Fibroblast of mammary gland (primary cell): ENCODE measurements around the gene ST3GAL3.
A peak's percentile ranks its signal among the peaks of the same experiment; 100 is the strongest.

ENCODE experiments used
- DNase-seq: peaks from one replicate; pipeline ENCODE4 v3.0.0-alpha.2; 2010; ENCODE audit warnings: low read depth
- H3K4me3 ChIP-seq: 2 replicates; pipeline ENCODE4 v1.5.1; 2011; ENCODE audit warnings: low read depth, mild to moderate bottlenecking, low read length, moderate library complexity; ENCODE audit not compliant: control insufficient read depth
- TF ChIP-seq, protein P1 (sequence below): conservative IDR thresholded peaks from 2 replicates; pipeline ENCODE4 v1.5.1; 2011; ENCODE audit warnings: low read depth, low read length, inconsistent platforms; ENCODE audit not compliant: control insufficient read depth, insufficient read depth

The ST3GAL3 gene

DNA sequence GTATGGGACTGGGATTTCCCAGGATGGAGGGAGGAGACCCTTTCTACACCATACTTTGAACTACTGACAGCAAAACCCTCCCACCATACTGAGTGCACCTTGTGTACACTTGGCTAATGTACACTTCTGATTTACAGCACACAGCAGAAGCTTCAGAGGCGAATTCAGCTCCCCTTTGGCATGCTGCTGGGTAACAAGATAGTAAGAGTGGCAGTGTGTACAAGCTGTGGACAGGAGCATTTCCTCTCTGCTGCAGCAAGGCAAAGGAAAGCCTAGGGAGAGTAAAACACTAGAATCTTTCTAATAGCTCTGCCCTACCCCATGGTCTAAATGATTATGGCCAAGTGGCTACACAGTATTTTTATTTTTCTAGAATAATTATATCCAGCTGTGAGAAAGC lies 142.3 kb downstream of the ST3GAL3 start:
- TF ChIP-seq, protein P1, sequence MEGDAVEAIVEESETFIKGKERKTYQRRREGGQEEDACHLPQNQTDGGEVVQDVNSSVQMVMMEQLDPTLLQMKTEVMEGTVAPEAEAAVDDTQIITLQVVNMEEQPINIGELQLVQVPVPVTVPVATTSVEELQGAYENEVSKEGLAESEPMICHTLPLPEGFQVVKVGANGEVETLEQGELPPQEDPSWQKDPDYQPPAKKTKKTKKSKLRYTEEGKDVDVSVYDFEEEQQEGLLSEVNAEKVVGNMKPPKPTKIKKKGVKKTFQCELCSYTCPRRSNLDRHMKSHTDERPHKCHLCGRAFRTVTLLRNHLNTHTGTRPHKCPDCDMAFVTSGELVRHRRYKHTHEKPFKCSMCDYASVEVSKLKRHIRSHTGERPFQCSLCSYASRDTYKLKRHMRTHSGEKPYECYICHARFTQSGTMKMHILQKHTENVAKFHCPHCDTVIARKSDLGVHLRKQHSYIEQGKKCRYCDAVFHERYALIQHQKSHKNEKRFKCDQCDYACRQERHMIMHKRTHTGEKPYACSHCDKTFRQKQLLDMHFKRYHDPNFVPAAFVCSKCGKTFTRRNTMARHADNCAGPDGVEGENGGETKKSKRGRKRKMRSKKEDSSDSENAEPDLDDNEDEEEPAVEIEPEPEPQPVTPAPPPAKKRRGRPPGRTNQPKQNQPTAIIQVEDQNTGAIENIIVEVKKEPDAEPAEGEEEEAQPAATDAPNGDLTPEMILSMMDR: no peak
- H3K4me3 ChIP-seq: no peak overlapping the region
- no peak for DNase-seq

DNA sequence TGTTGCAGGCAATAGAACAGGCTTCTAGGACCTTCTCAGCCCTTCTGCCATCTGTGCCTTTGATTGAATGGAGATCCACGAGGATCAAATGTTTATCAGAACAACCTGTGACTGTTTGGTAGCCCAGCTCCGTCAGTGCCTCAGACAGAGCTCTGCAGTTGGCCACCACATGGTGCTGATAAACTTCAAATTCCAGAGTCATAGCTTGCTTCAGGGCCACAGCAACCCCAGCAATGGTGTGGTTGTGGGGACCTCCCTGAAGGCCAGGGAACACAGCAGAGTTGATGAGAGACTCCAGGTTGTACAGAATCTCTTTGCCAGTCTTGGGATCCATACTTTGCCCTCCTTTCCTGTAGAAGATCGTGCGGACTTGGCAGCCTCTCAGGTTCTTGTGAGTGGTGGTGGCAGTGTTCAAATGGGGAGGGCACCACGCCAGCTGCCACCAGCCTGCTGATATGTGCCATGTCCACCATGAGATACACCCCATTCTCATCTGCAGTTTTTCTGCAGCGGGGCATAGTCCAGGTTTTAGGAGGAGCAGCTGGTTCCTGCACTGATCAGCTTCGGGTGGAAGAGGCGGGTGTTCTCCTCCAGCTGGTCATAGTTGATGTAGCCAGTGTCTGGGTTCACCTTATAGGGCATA lies 143.4 kb downstream of the ST3GAL3 start:
- H3K4me3 ChIP-seq: no peak overlapping the region
- no peak for DNase-seq
- TF ChIP-seq, protein P1: no peak

DNA sequence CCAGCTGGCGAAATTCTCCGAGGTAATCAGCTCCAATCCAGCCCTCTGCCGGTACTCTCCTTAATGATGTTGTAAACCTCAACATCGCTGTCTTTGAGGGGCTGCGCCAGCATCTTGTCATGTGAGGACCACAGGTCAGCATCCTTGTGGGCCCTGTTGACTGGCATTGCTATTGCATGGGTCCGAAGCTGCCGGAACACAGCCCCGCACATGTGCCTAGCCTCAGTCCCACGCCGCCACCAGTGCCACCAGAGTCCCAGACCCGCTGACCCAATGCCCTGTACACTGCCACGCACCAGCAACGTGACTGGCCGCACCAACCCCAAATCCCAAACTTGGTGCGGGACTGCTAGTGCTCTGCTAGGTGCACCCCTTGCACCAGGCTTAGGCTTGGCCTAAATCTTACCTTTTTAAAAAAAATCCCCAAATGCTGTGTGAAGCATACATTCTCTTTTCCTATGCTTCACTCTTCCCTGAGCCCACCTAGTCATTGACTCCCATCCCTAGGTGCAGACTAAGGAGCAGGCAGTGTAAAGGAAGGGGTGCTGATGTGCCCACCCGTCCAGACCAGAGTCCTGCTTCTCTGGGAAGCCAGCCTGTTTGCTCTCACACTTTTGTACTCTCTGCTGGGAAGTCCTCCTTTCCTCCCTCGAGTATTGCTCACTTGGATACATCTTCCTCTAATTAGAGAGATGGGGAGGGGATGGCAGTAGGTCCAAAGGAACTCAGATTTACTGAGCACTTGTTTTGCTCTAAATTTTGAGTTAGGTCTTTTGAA lies 144.4 kb downstream of the ST3GAL3 start:
- no peak overlapping the region for H3K4me3 ChIP-seq
- TF ChIP-seq, protein P1: no peak
- DNase-seq: no peak

DNA sequence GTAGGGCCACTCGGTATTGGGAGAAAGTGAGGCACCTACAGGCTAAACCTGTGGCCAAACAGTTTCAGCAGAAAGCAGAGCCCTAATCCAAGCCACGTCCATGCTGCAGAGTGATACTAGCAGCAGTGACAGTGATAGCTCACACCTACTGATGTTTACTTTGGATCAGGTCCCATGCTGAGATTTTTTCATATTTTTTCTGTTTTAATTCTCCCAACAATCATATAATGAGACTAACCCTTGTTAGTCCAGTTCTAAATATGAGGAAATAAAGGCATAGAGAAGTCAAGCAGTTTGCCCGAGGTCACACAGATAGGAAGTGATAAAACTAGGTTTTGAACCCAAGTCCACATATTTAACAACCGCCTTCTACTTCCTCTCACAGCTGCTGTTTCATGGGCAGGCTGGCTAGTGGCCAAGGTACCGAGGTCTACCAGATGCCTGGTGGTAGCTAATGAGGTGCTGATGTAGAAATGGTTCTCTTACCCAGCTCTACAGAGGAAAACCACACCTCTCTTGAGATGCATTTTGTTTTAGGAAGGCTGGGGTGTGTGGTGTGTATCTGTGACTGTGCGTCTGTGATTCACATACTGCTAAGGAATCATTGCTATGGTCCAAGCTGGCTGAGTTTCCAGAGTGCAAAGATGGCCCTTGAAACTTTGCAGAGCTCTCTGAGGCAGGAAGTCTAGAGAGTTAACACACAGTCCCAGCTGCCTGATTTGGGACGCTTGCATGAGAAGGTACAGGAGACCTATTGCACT lies 146.0 kb downstream of the ST3GAL3 start:
- H3K4me3 ChIP-seq: no peak overlapping the region
- DNase-seq: peak; percentile 85
- TF ChIP-seq, protein P1: no peak

DNA sequence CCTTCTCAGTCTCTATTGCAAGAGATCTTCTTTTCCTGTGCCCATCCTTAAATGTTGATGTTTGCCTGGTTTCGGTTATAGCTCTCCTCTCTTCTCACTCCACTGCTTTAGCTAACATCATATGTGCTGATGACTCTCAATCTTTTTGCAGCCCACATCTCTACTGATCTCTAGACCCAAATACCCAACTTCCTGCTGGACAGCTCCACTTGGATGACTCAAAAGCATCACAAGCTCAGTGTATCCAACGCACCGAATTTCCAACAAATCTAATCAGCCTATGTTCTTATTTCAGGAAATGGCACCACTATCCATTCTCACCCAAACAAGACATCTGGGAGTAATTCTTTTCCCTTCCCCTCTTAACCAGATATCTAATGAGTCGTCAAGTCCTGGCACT lies 147.1 kb downstream of the ST3GAL3 start:
- DNase-seq: no peak
- TF ChIP-seq, protein P1: no peak
- H3K4me3 ChIP-seq: no peak overlapping the region

DNA sequence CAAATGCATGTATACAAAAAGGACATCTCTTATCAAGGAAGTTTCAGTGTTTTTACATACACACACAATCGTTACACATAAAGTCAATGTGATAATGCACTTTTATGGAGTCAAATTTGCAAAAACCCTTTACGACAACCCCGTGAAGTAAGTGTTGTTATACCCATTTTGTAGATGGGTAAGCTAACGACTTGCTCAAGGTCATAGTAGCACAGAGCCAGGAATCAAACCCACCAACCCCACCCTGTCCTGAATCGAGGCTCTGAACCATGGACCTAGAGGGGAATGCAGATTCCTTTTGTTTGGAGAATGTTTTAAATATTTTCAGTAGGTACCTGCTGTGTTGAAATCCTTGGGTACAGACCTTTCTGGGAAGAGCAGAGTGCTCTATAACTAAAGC lies 148.9 kb downstream of the ST3GAL3 start:
- no peak for DNase-seq
- TF ChIP-seq, protein P1: no peak

More for the DNA sequence above, 148.9 kb downstream of the ST3GAL3 start:
- H3K4me3 ChIP-seq: no peak overlapping the region
